Measurements from ENCODE around the gene SRPX2. TPM values are rescaled to one million over a fixed set of nuclear protein-coding genes. Genes with fewer than 3 reads are reported as not detected.

The SRPX2 gene
- polyA plus RNA-seq, 1 donor (not counting 4 experiments of a cell fraction or from before 2014, with no cell fraction given): 4.0 TPM

DNA sequence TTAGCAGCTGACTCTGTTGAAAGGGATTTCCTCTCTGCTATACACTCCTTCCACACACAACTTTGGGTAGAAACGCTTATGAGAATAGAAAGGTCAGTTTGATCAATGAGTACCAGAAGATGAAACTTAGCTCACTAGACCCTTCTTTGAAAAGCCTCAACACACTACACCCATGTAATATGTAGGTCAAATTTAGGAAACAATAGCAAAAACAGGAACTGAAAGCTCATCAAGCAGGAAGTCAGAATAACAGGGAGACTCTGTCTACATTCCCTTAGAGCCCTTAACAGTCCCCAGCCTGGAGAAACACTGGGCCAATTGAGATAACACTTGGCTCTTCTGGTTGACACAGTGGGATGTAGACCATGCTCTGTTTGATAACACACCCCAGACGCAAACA lies 30.7 kb downstream of the SRPX2 start:
- TF ChIP-seq, protein P1, sequence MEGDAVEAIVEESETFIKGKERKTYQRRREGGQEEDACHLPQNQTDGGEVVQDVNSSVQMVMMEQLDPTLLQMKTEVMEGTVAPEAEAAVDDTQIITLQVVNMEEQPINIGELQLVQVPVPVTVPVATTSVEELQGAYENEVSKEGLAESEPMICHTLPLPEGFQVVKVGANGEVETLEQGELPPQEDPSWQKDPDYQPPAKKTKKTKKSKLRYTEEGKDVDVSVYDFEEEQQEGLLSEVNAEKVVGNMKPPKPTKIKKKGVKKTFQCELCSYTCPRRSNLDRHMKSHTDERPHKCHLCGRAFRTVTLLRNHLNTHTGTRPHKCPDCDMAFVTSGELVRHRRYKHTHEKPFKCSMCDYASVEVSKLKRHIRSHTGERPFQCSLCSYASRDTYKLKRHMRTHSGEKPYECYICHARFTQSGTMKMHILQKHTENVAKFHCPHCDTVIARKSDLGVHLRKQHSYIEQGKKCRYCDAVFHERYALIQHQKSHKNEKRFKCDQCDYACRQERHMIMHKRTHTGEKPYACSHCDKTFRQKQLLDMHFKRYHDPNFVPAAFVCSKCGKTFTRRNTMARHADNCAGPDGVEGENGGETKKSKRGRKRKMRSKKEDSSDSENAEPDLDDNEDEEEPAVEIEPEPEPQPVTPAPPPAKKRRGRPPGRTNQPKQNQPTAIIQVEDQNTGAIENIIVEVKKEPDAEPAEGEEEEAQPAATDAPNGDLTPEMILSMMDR (optimal IDR thresholded peaks at IDR 0.05 in 1 of 3, IDR thresholded peaks at IDR 0.05 in 1 of 3, conservative IDR thresholded peaks at IDR 0.05 in 1 of 3; ENCODE audit: extremely low read depth in 1 of 3, insufficient read depth in 2 of 3, low read length in 3 of 3): no peak
- Histone ChIP-seq H3K4me2 (ENCODE audit: control insufficient read depth, extremely low read depth, insufficient read depth, low read depth, low read length) (no peak overlapping the region), H3K79me2 (ENCODE audit: control insufficient read depth, insufficient read depth, low read length) (no peaks in the 10 kb centered on the region), H4K20me1 (ENCODE audit: control insufficient read depth, extremely low read depth, insufficient read depth, low read length) (no peaks in the 10 kb centered on the region), H3K4me3 (ENCODE audit: control insufficient read depth in 2 of 3, extremely low read depth in 1 of 3, insufficient read depth in 2 of 3, low read depth in 1 of 3, low read length in 3 of 3) (no peak overlapping the region), H3K9ac (ENCODE audit: control insufficient read depth, extremely low read depth, insufficient read depth, low read length) (no peak overlapping the region), H3K4me1 (ENCODE audit: control insufficient read depth, extremely low read depth, insufficient read depth, low read length) (no peaks in the 10 kb centered on the region), H3K27me3 (ENCODE audit: control insufficient read depth, extremely low read depth, insufficient read depth, low read length) (no peaks in the 10 kb centered on the region), H3K9me3 (ENCODE audit: control insufficient read depth, low read depth, low read length) (no peaks in the 10 kb centered on the region), H3K36me3 (ENCODE audit: control insufficient read depth in 2 of 2, extremely low read depth in 1 of 2, insufficient read depth in 2 of 2, low read length in 2 of 2) (no peaks in the 10 kb centered on the region), H3K27ac (ENCODE audit: control insufficient read depth, insufficient read depth, low read length) (no peak overlapping the region), H2AFZ (ENCODE audit: control insufficient read depth, low read length) (no peak overlapping the region), H3K9me1 (ENCODE audit: control insufficient read depth, extremely low read depth, insufficient read depth, low read length) (no peaks in the 10 kb centered on the region)
- FAIRE-seq (no peak), DNase-seq (ENCODE audit: low read depth, low spot score) (no peak)
- dilution Hi-C loops (cut with MboI; ENCODE audit: extremely low pct_ligation_motif_present, low sequenced_read_pairs): no loop called here

DNA sequence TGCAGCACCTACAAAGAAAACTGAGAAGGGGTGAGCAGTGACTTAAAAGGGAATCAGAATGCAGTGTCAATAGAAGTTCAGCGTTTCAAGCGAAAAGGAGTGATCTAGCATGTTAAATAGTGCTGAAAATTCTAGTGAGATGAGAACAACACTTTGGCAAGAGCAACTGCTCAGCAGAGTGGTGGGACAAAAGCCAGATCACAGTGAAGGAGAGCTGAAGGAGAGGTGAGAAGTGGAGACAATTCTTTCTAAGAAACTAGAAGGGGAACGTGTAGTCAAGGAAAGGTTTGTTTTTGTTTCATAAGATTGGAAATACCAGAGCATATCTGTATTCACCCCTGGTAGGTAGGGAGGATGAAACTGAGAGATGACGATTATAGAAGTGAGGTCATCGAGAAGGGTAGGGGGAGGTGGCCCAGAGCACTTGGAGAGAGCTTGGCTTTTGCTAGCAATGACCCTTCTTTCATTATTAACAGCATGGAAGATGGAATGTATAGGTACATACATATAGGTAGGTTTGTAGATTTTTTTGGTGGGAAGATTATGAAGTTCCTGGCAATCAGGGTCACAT lies 33.7 kb downstream of the SRPX2 start:
- no peaks in the 10 kb centered on the region for H3K9me3 ChIP-seq (ENCODE audit: control insufficient read depth, low read depth, low read length)
- DNase-seq (ENCODE audit: low read depth, low spot score): no peak
- dilution Hi-C loops (cut with MboI; ENCODE audit: extremely low pct_ligation_motif_present, low sequenced_read_pairs): no loop called here
- H3K4me3 ChIP-seq (ENCODE audit: control insufficient read depth in 2 of 3, extremely low read depth in 1 of 3, insufficient read depth in 2 of 3, low read depth in 1 of 3, low read length in 3 of 3): no peak overlapping the region
- no peak overlapping the region for H3K9ac ChIP-seq (ENCODE audit: control insufficient read depth, extremely low read depth, insufficient read depth, low read length)
- H3K79me2 ChIP-seq (ENCODE audit: control insufficient read depth, insufficient read depth, low read length): no peaks in the 10 kb centered on the region
- H3K27me3 ChIP-seq (ENCODE audit: control insufficient read depth, extremely low read depth, insufficient read depth, low read length): no peaks in the 10 kb centered on the region
- H3K9me1 ChIP-seq (ENCODE audit: control insufficient read depth, extremely low read depth, insufficient read depth, low read length): no peaks in the 10 kb centered on the region
- H3K36me3 ChIP-seq (ENCODE audit: control insufficient read depth in 2 of 2, extremely low read depth in 1 of 2, insufficient read depth in 2 of 2, low read length in 2 of 2): no peaks in the 10 kb centered on the region
- no peak overlapping the region for H3K4me2 ChIP-seq (ENCODE audit: control insufficient read depth, extremely low read depth, insufficient read depth, low read depth, low read length)
- TF ChIP-seq EZH2 (IDR thresholded peaks at IDR 0.05; ENCODE audit: low read length): no peak
- TF ChIP-seq, protein P1 (optimal IDR thresholded peaks at IDR 0.05 in 1 of 3, IDR thresholded peaks at IDR 0.05 in 1 of 3, conservative IDR thresholded peaks at IDR 0.05 in 1 of 3; ENCODE audit: extremely low read depth in 1 of 3, insufficient read depth in 2 of 3, low read length in 3 of 3): no peak
- no peak overlapping the region for H2AFZ ChIP-seq (ENCODE audit: control insufficient read depth, low read length)
- no peaks in the 10 kb centered on the region for H3K4me1 ChIP-seq (ENCODE audit: control insufficient read depth, extremely low read depth, insufficient read depth, low read length)
- no peak overlapping the region for H3K27ac ChIP-seq (ENCODE audit: control insufficient read depth, insufficient read depth, low read length)
- FAIRE-seq: no peak
- H4K20me1 ChIP-seq (ENCODE audit: control insufficient read depth, extremely low read depth, insufficient read depth, low read length): no peaks in the 10 kb centered on the region
